Right lobe of liver (tissue), 6 donors: ENCODE results near the gene SCGB1A1. TPM values are rescaled to one million over a fixed set of nuclear protein-coding genes. Genes with fewer than 3 reads are reported as not detected.
A peak's percentile ranks its signal among the peaks of the same experiment; 100 is the strongest.

Experiments
- ATAC-seq, 4 donors: fragments of 200-7000 bp; cut with Tn5 transposase; one replicate each; pipeline ENCODE4 v1.9.1; 2020; ENCODE audit warnings: mild to moderate bottlenecking in 4 of 4, moderate library complexity in 4 of 4
- DNase-seq, 3 donors: peaks; one replicate each; pipeline ENCODE4 v3.0.0-alpha.2; 2020
- H3K27ac ChIP-seq, 3 donors: fragments of 200-600 bp; one replicate each; pipeline ENCODE4 v1.8.0; 2022
- H3K27me3 ChIP-seq, 2 donors: fragments of 200-600 bp; one replicate each; pipeline ENCODE4 v1.8.0; 2022
- H3K36me3 ChIP-seq, 4 donors: fragments of 200-600 bp; sonication (generic) in 1 of 4; one replicate each; pipeline versions ENCODE4 v1.5.1 to v1.8.0; 2017 to 2022; ENCODE audit warnings: control low read depth in 1 of 4
- H3K4me1 ChIP-seq, 4 donors: fragments of 200-600 bp; sonication (generic) in 1 of 4; one replicate each; pipeline versions ENCODE4 v1.5.1 to v1.8.0; 2017 to 2022; ENCODE audit warnings: control low read depth in 1 of 4
- H3K4me3 ChIP-seq, 3 donors: fragments of 200-600 bp; one replicate each; pipeline ENCODE4 v1.8.0; 2022
- H3K9me3 ChIP-seq, 4 donors: fragments of 200-600 bp; sonication (generic) in 1 of 4; one replicate each; pipeline versions ENCODE4 v1.5.1 to v1.8.0; 2017 to 2022; ENCODE audit warnings: control low read depth in 1 of 4
- CTCF ChIP-seq, 4 donors: fragments of 200-600 bp in 3 of 4; fragments of 450-650 bp in 1 of 4; IDR thresholded peaks; one replicate each; pipeline versions ENCODE4 v1.5.1 to v1.8.0; 2016 to 2022; ENCODE audit warnings: antibody characterized with exemption in 4 of 4, mild to moderate bottlenecking in 2 of 4
- POLR2A ChIP-seq: fragments of 450-650 bp; IDR thresholded peaks from one replicate; pipeline ENCODE4 v1.6.1; 2017; ENCODE audit warnings: antibody characterized with exemption, mild to moderate bottlenecking
- WGBS: methylation state at CpG from one replicate; pipeline ENCODE4 v1.1.6; 2018; ENCODE audit warnings: low coverage, low lambda C conversion rate; ENCODE audit not compliant: insufficient coverage; ENCODE audit errors: missing lambda C conversion rate; 5-methylcytosine and 5-hydroxymethylcytosine counted together
- intact Hi-C, 2 donors: fragments of 100-400 bp; cut with DNase I; formaldehyde crosslinking; loops; one replicate each; pipeline versions ENCODE4 v1.11.2 to v1.14.1; 2022
- total RNA-seq, 6 experiments: library from RNA; depleted of rRNA in 2 of 6; stranded (reverse); fragments of >200 nt in 2 of 6; fragmentation: NEBNext Ultra II Directional in 3 of 6; extraction: Animal tissue kit (Norgen Biotek cat#: 25700) in 3 of 6; gene quantifications; one replicate each; pipeline versions ENCODE4 v1.1.0 to v1.2.4, GENCODE V29; 2016 to 2023
- donor health status: DM: no; HTN: yes; CAD: no.
- donor health status: DM: no; HTN: no; CAD: no.
- donor health status: DM: no; HTN: no; CAD: no.
- donor health status: DM: no; HTN: yes; CAD: no.
- donor health status: DM: no; HTN: yes; CAD: no.

The SCGB1A1 gene
- total RNA-seq, 6 experiments from 2014 or later: not detected

- intact Hi-C loops: no loop called here
Measured at GRCh38 chr11:62452261-62452660, 33.4 kb downstream of the SCGB1A1 start.

GRCh38 chr11:62452839-62453468 lies 34.1 kb downstream of the SCGB1A1 start:
- no peak for DNase-seq
- ATAC-seq: no peak
- H3K36me3 ChIP-seq: no peaks in the 10 kb centered on the region
- 87% methylated on average over 4 of the region's 11 CpGs for WGBS
- H3K27me3 ChIP-seq: no peaks in the 10 kb centered on the region
- peaks cover 0 to 28% (median 5%) of the 10 kb centered on the region in 4 donors for H3K4me1 ChIP-seq
- no peaks in the 10 kb centered on the region for H3K9me3 ChIP-seq
- intact Hi-C loops: no loop called here
- TF ChIP-seq CTCF (IDR thresholded peaks at IDR 0.05) (no peak), POLR2A (no peak)
- H3K27ac ChIP-seq: no peak overlapping the region
- no peak overlapping the region for H3K4me3 ChIP-seq

More at GRCh38 chr11:62452261-62452660, 33.4 kb downstream of the SCGB1A1 start:
- WGBS: 96% methylated on average over 3 of the region's 6 CpGs
- Histone ChIP-seq H3K36me3 (no peaks in the 10 kb centered on the region), H3K27ac (no peak overlapping the region), H3K27me3 (no peaks in the 10 kb centered on the region), H3K4me1 (peaks cover 0 to 28% (median 5%) of the 10 kb centered on the region in 4 donors), H3K9me3 (no peaks in the 10 kb centered on the region), H3K4me3 (no peak overlapping the region)
- TF ChIP-seq CTCF (IDR thresholded peaks at IDR 0.05) (no peak), POLR2A (no peak)
- ATAC-seq (no peak), DNase-seq (no peak)

GRCh38 chr11:62456630-62457029 lies 37.8 kb downstream of the SCGB1A1 start:
- intact Hi-C loops: no loop called here
- WGBS: 100% methylated on average over 3 of the region's 4 CpGs
- Histone ChIP-seq H3K27ac (no peak overlapping the region), H3K27me3 (no peaks in the 10 kb centered on the region), H3K36me3 (no peaks in the 10 kb centered on the region), H3K4me1 (peaks cover 0 to 11% (median 0%) of the 10 kb centered on the region in 4 donors), H3K9me3 (no peaks in the 10 kb centered on the region), H3K4me3 (no peak overlapping the region)
- no peak for TF ChIP-seq CTCF (IDR thresholded peaks at IDR 0.05)
- no peak for TF ChIP-seq POLR2A
- DNase-seq: no peak
- no peak for ATAC-seq

- DNase-seq (no peak), ATAC-seq (peak in 3 of 4 donors; percentile 12 to 49 (median 38))
- H3K9me3 ChIP-seq: no peaks in the 10 kb centered on the region
- intact Hi-C loops: no loop called here
- TF ChIP-seq CTCF (IDR thresholded peaks at IDR 0.05): no peak
- no peak for TF ChIP-seq POLR2A
- peaks cover 0 to 9% (median 0%) of the 10 kb centered on the region in 4 donors for H3K4me1 ChIP-seq
- H3K4me3 ChIP-seq: no peak overlapping the region
- WGBS: 89% methylated on average over 3 of the region's 4 CpGs
- H3K27me3 ChIP-seq: no peaks in the 10 kb centered on the region
- H3K27ac ChIP-seq: no peak overlapping the region
- H3K36me3 ChIP-seq: no peaks in the 10 kb centered on the region
Measured at GRCh38 chr11:62457478-62457877, 38.6 kb downstream of the SCGB1A1 start.
